Stimulated activated CD4-positive, alpha-beta T cell treated with anti-CD3 and anti-CD28 coated beads, Interleukin-12 subunit alpha, Interleukin-12 subunit beta, amount 100 ng/mL, for 48 hours (primary cell): ENCODE data around the gene PLXNB3.
"Not testable (repeated sequence)": the region's sequence is repeated elsewhere in the genome, so short reads cannot be mapped to it uniquely, and the experiment has no call there.

Source experiments
- DNase-seq, 3 donors: peaks; one replicate each; pipeline ENCODE4 v3.0.0-alpha.2; 2020; ENCODE audit warnings: low read depth in 2 of 3, low spot score in 1 of 3

The PLXNB3 gene

DNA sequence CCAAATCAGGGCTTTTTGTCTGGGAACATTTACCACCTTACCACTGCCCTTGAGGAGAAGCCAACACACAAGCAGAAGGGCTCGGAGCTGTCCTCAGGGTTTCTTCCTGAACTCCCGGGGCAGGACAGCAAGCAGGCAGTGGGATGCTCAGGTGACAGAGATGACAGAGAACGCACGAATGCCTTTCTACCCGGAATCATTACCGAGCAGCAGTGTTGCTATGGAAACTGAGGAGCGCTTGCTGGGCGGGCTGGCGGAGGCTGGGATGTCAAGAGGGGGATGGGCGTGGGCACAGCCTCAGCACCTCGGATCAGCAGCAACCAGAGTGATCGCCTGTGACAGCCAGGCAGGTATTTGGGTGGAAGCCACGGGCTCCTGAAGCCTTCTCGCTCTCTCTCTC, 48.2 kb downstream of the PLXNB3 start:
- DNase-seq: no peak

DNA sequence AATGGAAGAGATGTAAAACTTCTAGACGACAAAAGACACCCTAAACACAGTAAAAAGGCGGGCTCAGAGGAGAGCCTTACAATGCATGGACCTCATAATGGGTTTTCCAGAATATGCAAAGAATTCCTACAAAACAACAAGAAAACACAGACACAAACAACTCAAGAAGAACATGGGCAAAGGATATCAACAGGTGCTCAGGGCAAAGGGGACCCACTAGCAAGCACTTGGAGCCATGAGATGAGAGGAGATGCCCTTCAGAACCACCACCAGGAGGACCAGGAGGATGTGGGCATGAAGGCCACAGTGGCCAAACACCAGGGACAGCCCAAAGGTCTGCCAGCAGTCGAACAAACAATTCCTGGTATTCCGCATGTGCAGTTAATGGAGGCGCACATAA, 49.1 kb downstream of the PLXNB3 start:
- DNase-seq: no peak

DNA sequence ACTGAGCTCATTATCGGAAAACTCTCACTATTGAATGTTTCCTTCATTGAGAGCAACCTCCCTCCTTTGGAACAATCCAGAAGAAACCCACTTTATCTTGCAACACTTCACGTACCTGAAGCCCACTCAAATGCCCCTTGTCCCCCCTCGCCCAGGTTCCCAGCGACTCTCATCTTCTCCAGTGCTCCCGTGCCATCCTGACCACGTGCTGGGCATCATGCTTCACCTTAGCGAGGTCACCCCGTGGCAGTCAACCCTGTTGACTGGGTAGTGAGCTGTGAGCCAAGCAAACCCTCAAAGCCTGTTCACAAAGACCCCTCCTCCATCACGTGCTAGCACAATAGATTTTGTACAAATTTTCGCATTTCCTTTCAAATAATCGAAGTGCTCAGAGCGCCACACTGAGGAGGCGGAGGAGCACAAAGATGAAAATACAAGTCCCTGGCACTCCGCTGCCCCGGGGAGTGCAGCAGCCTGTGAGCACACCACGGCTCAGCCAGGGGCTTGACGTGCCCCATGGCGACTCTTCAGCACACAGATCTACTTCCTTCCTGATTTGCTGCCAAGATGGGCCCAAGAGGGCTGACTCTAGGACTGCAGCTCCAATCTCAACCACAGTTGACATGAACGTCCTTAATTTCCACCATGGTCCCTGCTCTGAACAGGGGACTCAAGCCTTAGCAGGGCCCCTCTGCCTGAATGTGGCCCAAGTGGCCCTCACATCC, 50.7 kb downstream of the PLXNB3 start:
- DNase-seq: no peak

DNA sequence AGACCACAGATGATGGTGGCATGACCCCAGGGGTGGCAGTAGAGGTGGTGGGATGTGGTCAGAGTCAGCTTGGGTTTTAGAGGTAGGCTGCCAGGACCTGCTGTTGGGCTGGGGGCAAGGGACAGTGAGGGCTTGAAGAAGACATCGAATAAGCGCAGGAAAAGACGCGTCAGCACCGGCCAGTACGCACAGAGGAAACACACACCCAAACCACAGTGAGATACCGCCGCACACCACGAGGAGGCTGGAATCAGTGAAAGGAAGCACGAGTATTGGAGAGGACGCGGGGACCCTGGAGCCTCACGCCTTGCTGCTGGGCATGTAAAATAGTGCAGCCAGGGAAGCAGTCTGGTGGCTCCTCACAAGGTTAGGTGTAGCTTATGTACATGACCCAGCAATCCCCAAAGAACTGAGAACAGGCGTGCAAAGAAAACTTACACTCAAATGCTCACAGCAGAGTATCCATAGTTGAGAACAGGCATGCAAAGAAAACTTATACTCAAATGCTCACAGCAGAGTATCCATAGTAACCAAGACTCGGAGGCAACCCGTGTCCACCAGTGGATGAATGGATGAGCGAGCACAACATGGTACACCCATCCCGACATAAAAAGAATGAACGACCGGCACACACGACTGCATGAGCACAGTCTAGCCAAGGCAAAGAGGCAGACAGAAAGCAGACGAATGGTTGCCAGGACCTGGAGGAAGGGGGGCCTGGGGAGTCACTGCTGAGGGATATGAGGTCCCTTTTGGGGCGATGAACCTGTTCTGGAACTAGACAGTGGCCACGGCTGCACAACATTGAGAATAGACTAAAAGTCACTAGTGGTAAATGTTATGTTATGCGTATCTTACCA, 53.0 kb downstream of the PLXNB3 start:
- peak in 1 of 3 donors; percentile 16 for DNase-seq

DNA sequence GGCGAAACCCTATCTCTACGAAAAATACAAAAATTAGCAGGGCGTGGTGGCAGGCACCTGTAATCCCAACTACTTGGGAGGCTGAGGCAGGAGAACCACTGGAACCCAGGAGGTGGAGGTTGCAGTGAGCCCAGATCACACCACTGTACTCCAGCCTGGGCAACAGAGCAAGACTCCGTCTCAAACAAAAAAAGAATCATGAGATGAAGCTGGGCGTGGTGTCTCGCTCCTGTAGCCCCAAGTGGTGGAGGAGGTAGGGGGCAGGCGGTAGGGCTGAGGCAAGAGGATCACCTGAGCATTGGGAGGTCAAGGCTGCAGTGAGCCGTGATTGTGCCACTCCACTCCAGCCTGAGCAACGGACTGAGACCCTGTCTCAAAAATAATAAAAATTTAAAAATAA, 54.0 kb downstream of the PLXNB3 start:
- not testable (repeated sequence) for DNase-seq

DNA sequence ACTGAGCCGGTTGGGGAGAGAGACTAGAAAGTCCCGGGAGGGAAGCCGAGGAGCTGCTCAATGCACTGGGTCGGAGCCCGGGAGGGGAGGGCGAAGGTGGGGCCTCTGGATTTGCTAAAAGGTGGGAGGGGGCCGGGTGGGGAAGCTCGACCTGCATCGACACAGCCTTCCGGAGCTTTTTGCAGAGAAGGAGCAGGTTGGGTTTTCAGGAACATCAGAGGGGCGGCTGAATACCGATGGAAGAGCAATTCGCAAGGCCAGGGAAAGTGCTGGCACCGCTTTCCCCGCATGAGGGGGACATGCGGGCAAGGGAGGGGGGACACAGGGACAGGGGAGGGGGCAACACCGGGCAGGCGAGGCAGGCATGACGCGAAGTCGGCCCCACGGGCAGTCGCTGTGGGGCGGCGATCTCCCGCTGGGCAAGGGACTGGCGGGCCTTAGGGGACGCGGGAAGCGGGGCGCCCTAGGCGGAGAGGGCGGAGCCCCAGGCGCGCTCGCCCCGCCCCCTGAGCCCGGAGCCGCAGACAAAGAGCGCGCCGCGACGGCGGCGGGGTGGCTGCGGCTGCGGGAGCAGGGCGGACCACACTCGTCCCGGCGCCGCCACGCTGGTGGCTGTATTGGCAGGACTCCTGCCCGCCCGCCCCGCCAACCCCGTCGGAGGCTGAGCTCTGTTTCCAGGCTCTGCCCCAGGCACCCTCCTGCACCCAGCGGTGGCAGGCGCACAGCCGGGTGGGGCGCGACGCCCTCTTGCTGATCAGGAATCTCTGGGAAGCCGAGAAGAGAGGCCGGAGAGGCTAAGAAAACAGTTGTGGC, 54.7 kb downstream of the PLXNB3 start:
- peak in 2 of 3 donors; percentile 25 to 43 for DNase-seq

DNA sequence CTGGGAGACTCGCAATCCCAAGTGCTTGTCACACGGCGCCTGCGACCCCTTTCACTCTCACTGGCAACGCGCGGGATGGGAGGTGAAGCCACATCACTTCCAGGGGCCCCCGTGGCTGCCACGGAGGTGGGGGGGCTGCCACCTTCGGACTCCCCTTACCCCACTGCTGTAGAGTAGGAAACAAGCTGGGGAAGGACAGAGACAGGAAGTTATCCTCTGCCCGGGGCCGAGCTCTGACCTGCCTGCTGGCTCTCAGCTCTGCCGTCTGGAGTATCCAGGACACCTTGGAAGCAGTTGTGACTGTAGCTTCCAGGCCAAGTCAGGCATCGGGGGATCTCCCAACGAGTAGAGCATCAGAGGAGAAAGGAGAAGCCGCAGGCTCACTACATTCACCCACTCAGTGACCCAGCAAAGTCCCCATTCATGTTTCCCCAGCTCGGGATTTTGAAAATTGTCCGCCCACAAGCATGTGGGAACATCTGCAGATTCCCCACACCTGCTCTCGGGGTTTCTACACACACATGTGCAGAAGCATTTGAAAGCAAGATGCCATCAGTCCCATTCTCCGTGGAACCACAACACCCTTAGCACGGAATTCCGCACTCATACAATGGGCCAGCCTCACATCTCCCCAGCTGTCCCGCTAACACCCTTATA, 55.5 kb downstream of the PLXNB3 start:
- no peak for DNase-seq

DNA sequence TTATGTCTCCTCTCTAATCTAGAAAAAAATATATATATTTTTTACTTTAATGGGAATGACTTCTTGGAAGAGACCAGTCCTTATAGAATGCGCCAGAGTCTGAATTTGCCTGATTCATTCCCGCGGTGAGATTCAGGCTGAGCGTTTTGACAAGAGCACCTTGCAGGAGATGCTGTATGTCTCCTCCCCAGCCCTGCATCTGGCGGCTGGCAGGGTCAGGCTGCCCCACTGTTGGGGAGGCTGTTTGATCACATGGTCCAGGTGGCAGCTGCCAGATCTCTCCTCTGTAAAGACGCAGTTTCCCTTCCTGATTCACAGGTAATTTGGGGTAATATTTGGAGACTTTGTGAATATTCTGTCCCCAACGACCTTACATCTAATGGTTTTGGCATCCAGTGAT, 56.6 kb downstream of the PLXNB3 start:
- no peak for DNase-seq

DNA sequence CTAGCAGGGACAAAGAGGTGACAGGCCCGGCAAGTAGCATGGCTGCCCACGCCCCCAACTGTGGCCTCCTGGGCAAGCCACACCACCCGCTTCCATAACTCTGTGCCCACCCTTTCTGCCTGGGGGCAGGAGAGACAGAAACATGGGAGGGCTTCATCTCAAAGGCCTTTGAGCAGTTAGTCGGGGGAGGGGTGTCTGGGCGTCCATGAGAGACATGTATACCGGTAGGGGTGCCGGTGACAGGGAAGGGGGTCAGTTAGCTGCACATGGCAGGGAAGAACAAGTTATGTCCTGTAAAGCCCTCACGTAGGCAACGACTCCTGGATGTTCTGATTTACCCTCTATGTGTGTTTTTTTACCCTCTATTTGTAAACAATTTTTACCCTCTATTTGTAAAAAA, 57.0 kb downstream of the PLXNB3 start:
- no peak for DNase-seq

DNA sequence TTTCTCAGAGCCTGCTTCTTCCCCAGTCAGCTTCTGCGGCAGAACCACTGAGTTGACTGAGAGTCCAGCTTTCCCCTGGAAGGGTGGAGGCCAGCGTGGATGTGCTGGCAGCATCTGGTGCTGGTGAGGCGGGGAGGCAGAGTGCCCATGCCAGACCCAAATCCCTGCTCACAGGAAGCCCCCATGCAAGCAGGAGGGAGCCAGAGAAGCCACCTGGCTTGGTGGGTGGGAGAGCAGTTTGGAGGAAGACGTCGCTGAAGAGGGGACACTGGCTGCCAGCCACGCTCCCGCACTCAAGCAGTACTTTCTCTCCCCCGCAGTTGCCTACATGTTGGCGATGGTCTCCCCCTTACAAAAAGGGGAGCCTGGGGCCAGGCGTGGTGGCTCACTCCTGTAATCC, 60.3 kb downstream of the PLXNB3 start:
- no peak for DNase-seq

DNA sequence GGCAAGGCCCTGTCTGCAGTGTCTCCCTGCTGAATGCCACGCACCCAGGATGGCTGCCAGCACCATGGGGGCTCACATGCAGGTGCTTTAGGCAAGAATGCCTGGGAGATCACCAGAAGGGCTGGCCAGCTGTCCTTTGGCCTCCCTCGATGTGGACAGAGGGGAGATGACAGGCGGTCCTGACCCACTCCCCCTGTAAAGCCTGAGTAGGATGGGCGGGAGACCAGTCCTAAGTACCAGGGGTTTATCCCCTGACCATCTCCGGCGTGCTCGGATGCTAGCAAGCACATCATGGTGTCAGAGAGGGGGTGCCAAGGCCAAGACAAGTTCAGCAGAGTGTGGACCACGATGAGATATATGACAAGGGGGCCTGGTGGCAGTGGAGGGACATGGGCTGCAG, 61.0 kb downstream of the PLXNB3 start:
- no peak for DNase-seq
